HEK293 (cell line): Measurements from ENCODE around the gene ZNF101.

ENCODE experiments used
- CTCF ChIA-PET: fragments of 350-600 bp; formaldehyde crosslinking; extraction: SDS; loops from one replicate; lab custom pipeline; 2021; ENCODE audit warnings: antibody characterized with exemption; lab: Yijun Ruan, JAX
- POLR2A ChIA-PET: fragments of 300-600 bp; formaldehyde crosslinking; extraction: SDS; loops from one replicate; lab custom pipeline; 2020; ENCODE audit warnings: antibody characterized with exemption, inconsistent platforms; lab: Yijun Ruan, JAX
- H3K27ac ChIP-seq: fragments of 200-500 bp; sonication (Bioruptor generic); 2 replicates; pipeline ENCODE4 v1.5.1; 2014; ENCODE audit warnings: low read depth, low read length, control low read depth, inconsistent platforms; ENCODE audit errors: extremely low read depth
- H3K36me3 ChIP-seq, 2 experiments: fragments of 200-500 bp in 1 of 2; sonication (Bioruptor generic) in 1 of 2; 1 replicate in 1 of 2; 2 replicates in 1 of 2; pipeline ENCODE4 v1.5.1; 2014 to 2017; ENCODE audit warnings: inconsistent platforms in 2 of 2, low read length in 2 of 2; ENCODE audit not compliant: control insufficient read depth in 2 of 2, insufficient read depth in 1 of 2
- H3K4me1 ChIP-seq: fragments of 200-500 bp; sonication (Bioruptor generic); 2 replicates; pipeline ENCODE4 v1.5.1; 2014; ENCODE audit warnings: mild to moderate bottlenecking, low read length, inconsistent platforms; ENCODE audit not compliant: control insufficient read depth, insufficient read depth
- H3K4me3 ChIP-seq: 2 replicates; pipeline ENCODE4 v1.5.1; 2011; ENCODE audit warnings: low read depth, mild to moderate bottlenecking, control low read depth, low read length, moderate library complexity
- H3K9me3 ChIP-seq: fragments of 200-500 bp; sonication (Bioruptor generic); 2 replicates; pipeline ENCODE4 v1.5.1; 2014; ENCODE audit warnings: low read depth, low read length, inconsistent platforms; ENCODE audit not compliant: control insufficient read depth, insufficient read depth
- OSR2 ChIP-seq: fragments of 450-650 bp; formaldehyde crosslinking; IDR thresholded peaks from 2 replicates; pipeline ENCODE4 v1.5.1; 2016; ENCODE audit warnings: missing biosample characterization, missing genetic modification characterization
- WT1 ChIP-seq: fragments of 450-650 bp; formaldehyde crosslinking; IDR thresholded peaks from 2 replicates; pipeline ENCODE4 v1.5.1; 2016; ENCODE audit warnings: missing biosample characterization, missing genetic modification characterization
- ZBTB17 ChIP-seq: fragments of 450-650 bp; formaldehyde crosslinking; IDR thresholded peaks from 2 replicates; pipeline ENCODE4 v1.5.1; 2016; ENCODE audit warnings: missing biosample characterization, missing genetic modification characterization
- ZNF114 ChIP-seq: fragments of 450-650 bp; formaldehyde crosslinking; IDR thresholded peaks from 2 replicates; pipeline ENCODE4 v1.5.0; 2017; ENCODE audit warnings: missing biosample characterization, missing genetic modification characterization
- ZNF121 ChIP-seq: fragments of 450-650 bp; formaldehyde crosslinking; IDR thresholded peaks from 2 replicates; pipeline ENCODE4 v1.5.1; 2016; ENCODE audit warnings: missing biosample characterization, missing genetic modification characterization
- ZNF175 ChIP-seq: fragments of 450-650 bp; formaldehyde crosslinking; IDR thresholded peaks from 2 replicates; pipeline ENCODE4 v1.5.1; 2016; ENCODE audit warnings: missing biosample characterization, missing genetic modification characterization
- ZNF23 ChIP-seq: fragments of 450-650 bp; formaldehyde crosslinking; IDR thresholded peaks from 2 replicates; pipeline ENCODE4 v1.5.1; 2016; ENCODE audit warnings: missing biosample characterization, missing genetic modification characterization, borderline replicate concordance
- ZNF341 ChIP-seq: fragments of 450-650 bp; formaldehyde crosslinking; IDR thresholded peaks from 2 replicates; pipeline ENCODE4; 2016; ENCODE audit warnings: low read depth, missing biosample characterization, missing genetic modification characterization
- ZNF473 ChIP-seq: fragments of 450-650 bp; formaldehyde crosslinking; IDR thresholded peaks from 2 replicates; pipeline ENCODE4 v1.5.1; 2017; ENCODE audit warnings: missing biosample characterization, missing genetic modification characterization
- ZNF600 ChIP-seq: fragments of 450-650 bp; formaldehyde crosslinking; IDR thresholded peaks from 2 replicates; pipeline ENCODE4 v1.5.1; 2016; ENCODE audit warnings: missing biosample characterization, missing genetic modification characterization
- ZNF624 ChIP-seq: fragments of 450-650 bp; formaldehyde crosslinking; IDR thresholded peaks from 2 replicates; pipeline ENCODE4 v1.5.1; 2017; ENCODE audit warnings: missing biosample characterization, missing genetic modification characterization
- TF ChIP-seq, protein P1 (sequence below): fragments of 450-650 bp; formaldehyde crosslinking; IDR thresholded peaks from 2 replicates; pipeline ENCODE4 v1.5.1; 2016; ENCODE audit warnings: missing biosample characterization, missing genetic modification characterization, borderline replicate concordance
- TF ChIP-seq, protein P2 (sequence below): fragments of 450-650 bp; formaldehyde crosslinking; IDR thresholded peaks from 2 replicates; pipeline ENCODE4 v1.5.1; 2016; ENCODE audit warnings: missing biosample characterization, missing genetic modification characterization, low read depth
- TF ChIP-seq, protein P3 (sequence below): fragments of 450-650 bp; IDR thresholded peaks from 2 replicates; pipeline ENCODE4 v1.5.1; 2018; ENCODE audit warnings: missing biosample characterization, missing genetic modification characterization
- TF ChIP-seq, protein P4 (sequence below): fragments of 450-650 bp; formaldehyde crosslinking; IDR thresholded peaks from 2 replicates; pipeline ENCODE4 v1.5.1; 2016; ENCODE audit warnings: missing biosample characterization, missing genetic modification characterization
- TF ChIP-seq, protein P5 (sequence below): fragments of 450-650 bp; formaldehyde crosslinking; IDR thresholded peaks from 2 replicates; pipeline ENCODE4 v1.5.1; 2016; ENCODE audit warnings: missing biosample characterization, missing genetic modification characterization, low read depth
- TF ChIP-seq, protein P6 (sequence below): fragments of 450-650 bp; formaldehyde crosslinking; IDR thresholded peaks from 2 replicates; pipeline ENCODE4 v1.5.1; 2016; ENCODE audit warnings: missing biosample characterization, missing genetic modification characterization
- TF ChIP-seq, protein P7 (sequence below): fragments of 450-650 bp; formaldehyde crosslinking; IDR thresholded peaks from 2 replicates; pipeline ENCODE4 v1.5.1; 2016; ENCODE audit warnings: missing biosample characterization, missing genetic modification characterization

Gene ZNF101

DNA sequence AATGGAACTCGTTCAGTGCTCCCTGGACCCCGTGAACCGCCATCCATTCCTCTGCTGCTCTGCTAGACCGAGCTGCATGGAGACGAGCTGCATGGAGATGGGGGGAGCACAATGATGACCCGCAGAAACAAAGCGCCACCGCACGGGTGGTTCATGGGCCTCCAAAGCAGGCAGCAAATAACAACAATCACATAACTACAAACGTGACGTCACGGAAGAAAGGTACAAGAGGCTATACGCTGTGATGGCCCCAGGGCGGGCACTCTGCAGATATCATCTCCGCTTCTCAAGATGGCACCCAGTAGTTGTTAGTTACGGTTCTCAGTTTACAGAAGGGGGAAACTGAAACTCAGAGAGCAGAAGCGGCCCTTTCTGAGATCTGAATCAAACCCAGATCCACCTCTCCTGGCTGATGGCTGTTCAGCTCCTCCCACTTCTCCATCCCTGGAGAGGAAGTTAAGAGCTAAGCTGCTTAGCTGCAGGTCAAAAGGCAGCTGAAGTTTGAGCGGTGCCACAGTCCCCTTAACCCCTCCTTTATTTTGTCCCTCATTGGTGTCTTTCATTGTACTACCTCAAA is 6.9 kb upstream of the ZNF101 start:
- Histone ChIP-seq H3K9me3 (no peaks in the 10 kb centered on the region), H3K4me3 (peak overlapping the region; percentile 99; the same call in 1 of the 2 replicates), H3K27ac (no peak overlapping the region), H3K36me3 (peaks cover 17 to 47% of the 10 kb centered on the region in 2 experiments; a peak in 2 of 3 replicates), H3K4me1 (peaks cover 3% of the 10 kb centered on the region; the same call in 1 of the 2 replicates)
- TF ChIP-seq, protein P1, sequence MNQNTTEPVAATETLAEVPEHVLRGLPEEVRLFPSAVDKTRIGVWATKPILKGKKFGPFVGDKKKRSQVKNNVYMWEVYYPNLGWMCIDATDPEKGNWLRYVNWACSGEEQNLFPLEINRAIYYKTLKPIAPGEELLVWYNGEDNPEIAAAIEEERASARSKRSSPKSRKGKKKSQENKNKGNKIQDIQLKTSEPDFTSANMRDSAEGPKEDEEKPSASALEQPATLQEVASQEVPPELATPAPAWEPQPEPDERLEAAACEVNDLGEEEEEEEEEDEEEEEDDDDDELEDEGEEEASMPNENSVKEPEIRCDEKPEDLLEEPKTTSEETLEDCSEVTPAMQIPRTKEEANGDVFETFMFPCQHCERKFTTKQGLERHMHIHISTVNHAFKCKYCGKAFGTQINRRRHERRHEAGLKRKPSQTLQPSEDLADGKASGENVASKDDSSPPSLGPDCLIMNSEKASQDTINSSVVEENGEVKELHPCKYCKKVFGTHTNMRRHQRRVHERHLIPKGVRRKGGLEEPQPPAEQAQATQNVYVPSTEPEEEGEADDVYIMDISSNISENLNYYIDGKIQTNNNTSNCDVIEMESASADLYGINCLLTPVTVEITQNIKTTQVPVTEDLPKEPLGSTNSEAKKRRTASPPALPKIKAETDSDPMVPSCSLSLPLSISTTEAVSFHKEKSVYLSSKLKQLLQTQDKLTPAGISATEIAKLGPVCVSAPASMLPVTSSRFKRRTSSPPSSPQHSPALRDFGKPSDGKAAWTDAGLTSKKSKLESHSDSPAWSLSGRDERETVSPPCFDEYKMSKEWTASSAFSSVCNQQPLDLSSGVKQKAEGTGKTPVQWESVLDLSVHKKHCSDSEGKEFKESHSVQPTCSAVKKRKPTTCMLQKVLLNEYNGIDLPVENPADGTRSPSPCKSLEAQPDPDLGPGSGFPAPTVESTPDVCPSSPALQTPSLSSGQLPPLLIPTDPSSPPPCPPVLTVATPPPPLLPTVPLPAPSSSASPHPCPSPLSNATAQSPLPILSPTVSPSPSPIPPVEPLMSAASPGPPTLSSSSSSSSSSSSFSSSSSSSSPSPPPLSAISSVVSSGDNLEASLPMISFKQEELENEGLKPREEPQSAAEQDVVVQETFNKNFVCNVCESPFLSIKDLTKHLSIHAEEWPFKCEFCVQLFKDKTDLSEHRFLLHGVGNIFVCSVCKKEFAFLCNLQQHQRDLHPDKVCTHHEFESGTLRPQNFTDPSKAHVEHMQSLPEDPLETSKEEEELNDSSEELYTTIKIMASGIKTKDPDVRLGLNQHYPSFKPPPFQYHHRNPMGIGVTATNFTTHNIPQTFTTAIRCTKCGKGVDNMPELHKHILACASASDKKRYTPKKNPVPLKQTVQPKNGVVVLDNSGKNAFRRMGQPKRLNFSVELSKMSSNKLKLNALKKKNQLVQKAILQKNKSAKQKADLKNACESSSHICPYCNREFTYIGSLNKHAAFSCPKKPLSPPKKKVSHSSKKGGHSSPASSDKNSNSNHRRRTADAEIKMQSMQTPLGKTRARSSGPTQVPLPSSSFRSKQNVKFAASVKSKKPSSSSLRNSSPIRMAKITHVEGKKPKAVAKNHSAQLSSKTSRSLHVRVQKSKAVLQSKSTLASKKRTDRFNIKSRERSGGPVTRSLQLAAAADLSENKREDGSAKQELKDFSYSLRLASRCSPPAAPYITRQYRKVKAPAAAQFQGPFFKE (tag by site-specific recombination), result no peak
- TF ChIP-seq ZNF341, result 0 out of 2 replicates have a peak, but pooled peaks have one; percentile 15
- TF ChIP-seq WT1 (tag by site-specific recombination), result no peak
- TF ChIP-seq ZBTB17, result 0 out of 2 replicates have a peak, but pooled peaks have one; percentile 27
- TF ChIP-seq ZNF175 (tag by site-specific recombination), result no peak
- TF ChIP-seq ZNF600 (tag by site-specific recombination), result no peak
- CTCF ChIA-PET, result interaction anchor here (1.0 to 1.6 kb wide), 4 partner anchors 8 to 129 kb away, joined by 3 to 8 read pairs (median 4); partner anchors contain the start of gene GMIP
- POLR2A ChIA-PET, result interaction anchor here (0.9 to 2.4 kb wide), 2 partner anchors 9 to 114 kb away, joined by 3 to 10 read pairs; no protein-coding TSS in a partner anchor

DNA sequence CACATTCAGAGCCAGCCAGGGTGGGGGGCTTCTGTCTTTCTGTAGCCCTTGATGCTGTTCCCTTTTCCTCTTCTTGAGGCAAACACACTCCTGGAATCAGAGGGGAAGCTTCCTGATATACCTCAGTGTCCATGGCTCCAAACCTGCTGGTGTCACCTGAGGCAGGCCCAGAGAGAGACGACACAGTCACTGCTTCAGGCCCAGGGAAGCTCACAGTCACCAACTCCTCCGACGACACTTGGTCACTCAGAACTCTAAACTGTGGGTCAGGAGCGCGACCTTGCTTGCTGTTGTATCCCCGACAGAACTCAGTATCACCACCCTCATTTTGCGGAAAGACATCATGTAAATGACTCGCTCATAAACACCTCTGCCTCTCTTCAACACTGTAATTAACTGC is 6.3 kb upstream of the ZNF101 start:
- H3K4me1 ChIP-seq, result peaks cover 3% of the 10 kb centered on the region; the same call in 1 of the 2 replicates
- no peak for TF ChIP-seq ZNF114
- no peak for TF ChIP-seq ZNF23
- TF ChIP-seq, protein P2, sequence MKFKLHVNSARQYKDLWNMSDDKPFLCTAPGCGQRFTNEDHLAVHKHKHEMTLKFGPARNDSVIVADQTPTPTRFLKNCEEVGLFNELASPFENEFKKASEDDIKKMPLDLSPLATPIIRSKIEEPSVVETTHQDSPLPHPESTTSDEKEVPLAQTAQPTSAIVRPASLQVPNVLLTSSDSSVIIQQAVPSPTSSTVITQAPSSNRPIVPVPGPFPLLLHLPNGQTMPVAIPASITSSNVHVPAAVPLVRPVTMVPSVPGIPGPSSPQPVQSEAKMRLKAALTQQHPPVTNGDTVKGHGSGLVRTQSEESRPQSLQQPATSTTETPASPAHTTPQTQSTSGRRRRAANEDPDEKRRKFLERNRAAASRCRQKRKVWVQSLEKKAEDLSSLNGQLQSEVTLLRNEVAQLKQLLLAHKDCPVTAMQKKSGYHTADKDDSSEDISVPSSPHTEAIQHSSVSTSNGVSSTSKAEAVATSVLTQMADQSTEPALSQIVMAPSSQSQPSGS (tag by site-specific recombination), result no peak
- TF ChIP-seq, protein P3, sequence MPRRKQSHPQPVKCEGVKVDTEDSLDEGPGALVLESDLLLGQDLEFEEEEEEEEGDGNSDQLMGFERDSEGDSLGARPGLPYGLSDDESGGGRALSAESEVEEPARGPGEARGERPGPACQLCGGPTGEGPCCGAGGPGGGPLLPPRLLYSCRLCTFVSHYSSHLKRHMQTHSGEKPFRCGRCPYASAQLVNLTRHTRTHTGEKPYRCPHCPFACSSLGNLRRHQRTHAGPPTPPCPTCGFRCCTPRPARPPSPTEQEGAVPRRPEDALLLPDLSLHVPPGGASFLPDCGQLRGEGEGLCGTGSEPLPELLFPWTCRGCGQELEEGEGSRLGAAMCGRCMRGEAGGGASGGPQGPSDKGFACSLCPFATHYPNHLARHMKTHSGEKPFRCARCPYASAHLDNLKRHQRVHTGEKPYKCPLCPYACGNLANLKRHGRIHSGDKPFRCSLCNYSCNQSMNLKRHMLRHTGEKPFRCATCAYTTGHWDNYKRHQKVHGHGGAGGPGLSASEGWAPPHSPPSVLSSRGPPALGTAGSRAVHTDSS (tag by site-specific recombination), result no peak
- TF ChIP-seq ZNF473 (tag by site-specific recombination), result no peak
- no peak for TF ChIP-seq ZNF624 (tag by site-specific recombination)
- TF ChIP-seq, protein P4, sequence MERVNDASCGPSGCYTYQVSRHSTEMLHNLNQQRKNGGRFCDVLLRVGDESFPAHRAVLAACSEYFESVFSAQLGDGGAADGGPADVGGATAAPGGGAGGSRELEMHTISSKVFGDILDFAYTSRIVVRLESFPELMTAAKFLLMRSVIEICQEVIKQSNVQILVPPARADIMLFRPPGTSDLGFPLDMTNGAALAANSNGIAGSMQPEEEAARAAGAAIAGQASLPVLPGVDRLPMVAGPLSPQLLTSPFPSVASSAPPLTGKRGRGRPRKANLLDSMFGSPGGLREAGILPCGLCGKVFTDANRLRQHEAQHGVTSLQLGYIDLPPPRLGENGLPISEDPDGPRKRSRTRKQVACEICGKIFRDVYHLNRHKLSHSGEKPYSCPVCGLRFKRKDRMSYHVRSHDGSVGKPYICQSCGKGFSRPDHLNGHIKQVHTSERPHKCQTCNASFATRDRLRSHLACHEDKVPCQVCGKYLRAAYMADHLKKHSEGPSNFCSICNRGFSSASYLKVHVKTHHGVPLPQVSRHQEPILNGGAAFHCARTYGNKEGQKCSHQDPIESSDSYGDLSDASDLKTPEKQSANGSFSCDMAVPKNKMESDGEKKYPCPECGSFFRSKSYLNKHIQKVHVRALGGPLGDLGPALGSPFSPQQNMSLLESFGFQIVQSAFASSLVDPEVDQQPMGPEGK (tag by site-specific recombination), result no peak
- TF ChIP-seq OSR2 (tag by site-specific recombination), result no peak
- TF ChIP-seq, protein P5, sequence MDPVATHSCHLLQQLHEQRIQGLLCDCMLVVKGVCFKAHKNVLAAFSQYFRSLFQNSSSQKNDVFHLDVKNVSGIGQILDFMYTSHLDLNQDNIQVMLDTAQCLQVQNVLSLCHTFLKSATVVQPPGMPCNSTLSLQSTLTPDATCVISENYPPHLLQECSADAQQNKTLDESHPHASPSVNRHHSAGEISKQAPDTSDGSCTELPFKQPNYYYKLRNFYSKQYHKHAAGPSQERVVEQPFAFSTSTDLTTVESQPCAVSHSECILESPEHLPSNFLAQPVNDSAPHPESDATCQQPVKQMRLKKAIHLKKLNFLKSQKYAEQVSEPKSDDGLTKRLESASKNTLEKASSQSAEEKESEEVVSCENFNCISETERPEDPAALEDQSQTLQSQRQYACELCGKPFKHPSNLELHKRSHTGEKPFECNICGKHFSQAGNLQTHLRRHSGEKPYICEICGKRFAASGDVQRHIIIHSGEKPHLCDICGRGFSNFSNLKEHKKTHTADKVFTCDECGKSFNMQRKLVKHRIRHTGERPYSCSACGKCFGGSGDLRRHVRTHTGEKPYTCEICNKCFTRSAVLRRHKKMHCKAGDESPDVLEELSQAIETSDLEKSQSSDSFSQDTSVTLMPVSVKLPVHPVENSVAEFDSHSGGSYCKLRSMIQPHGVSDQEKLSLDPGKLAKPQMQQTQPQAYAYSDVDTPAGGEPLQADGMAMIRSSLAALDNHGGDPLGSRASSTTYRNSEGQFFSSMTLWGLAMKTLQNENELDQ (tag by site-specific recombination), result no peak
- TF ChIP-seq, protein P6, sequence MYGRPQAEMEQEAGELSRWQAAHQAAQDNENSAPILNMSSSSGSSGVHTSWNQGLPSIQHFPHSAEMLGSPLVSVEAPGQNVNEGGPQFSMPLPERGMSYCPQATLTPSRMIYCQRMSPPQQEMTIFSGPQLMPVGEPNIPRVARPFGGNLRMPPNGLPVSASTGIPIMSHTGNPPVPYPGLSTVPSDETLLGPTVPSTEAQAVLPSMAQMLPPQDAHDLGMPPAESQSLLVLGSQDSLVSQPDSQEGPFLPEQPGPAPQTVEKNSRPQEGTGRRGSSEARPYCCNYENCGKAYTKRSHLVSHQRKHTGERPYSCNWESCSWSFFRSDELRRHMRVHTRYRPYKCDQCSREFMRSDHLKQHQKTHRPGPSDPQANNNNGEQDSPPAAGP (tag by site-specific recombination), result no peak
- TF ChIP-seq, protein P7, sequence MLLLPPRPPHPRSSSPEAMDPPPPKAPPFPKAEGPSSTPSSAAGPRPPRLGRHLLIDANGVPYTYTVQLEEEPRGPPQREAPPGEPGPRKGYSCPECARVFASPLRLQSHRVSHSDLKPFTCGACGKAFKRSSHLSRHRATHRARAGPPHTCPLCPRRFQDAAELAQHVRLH, result no peak
- no peak for TF ChIP-seq ZNF121 (tag by site-specific recombination)
- H3K4me3 ChIP-seq, result peak overlapping the region; percentile 99
- CTCF ChIA-PET, result interaction anchor here (1.0 to 1.6 kb wide), 4 partner anchors 9 to 130 kb away, joined by 3 to 8 read pairs (median 4); partner anchors contain the start of gene GMIP
- POLR2A ChIA-PET, result interaction anchor here (0.8 to 2.4 kb wide), 3 partner anchors 9 to 114 kb away, joined by 3 to 10 read pairs (median 3); no protein-coding TSS in a partner anchor
- H3K9me3 ChIP-seq, result no peaks in the 10 kb centered on the region
- no peak overlapping the region for H3K27ac ChIP-seq
- H3K36me3 ChIP-seq, result peaks cover 16 to 41% of the 10 kb centered on the region in 2 experiments; a peak in 2 of 3 replicates
